Stimulated activated CD8-positive, alpha-beta memory T cell treated with anti-CD3 and anti-CD28 coated beads, Interleukin-15, amount 100 ng/mL, for 1 hour (primary cell): ENCODE measurements around the gene NECTIN1.

Experiments
- DNase-seq: peaks from one replicate; pipeline ENCODE4 v3.0.0-alpha.2; 2020; ENCODE audit warnings: low read depth

The NECTIN1 gene

DNA sequence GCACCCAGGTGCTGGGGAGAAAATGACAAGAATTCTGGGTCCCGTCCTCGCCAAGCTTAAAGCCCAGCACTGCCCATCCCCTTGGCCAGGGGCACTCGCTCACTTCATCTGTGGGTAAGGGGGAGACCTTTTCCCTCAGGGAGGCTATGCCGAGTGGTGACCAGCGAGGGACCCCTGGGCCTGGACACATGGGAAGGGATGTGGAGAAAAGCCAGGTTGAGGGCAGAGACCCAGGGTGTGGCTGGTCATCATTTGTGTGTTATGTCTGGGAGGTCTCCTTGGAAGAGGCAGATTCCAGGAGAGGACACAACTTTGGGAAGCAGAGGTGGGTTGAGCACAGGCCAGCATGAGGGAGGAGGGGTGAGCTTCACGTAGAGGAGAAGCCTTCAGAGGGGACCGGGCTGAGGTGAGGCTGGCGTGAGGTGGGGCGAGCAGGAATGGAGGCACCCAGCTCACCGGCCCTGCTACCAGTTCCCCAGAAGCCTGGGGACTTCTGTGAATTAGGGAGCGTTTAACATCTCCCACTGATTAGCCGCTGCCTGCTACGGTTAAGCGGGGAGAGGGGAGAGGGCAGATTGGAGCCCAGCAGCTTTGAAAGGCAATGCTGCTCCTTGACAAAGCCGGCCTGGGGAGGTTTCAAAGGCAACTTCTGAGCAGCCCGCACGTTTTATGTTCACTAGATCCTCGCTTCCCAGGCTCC, 25.8 kb upstream of the NECTIN1 start:
- DNase-seq: no peak

DNA sequence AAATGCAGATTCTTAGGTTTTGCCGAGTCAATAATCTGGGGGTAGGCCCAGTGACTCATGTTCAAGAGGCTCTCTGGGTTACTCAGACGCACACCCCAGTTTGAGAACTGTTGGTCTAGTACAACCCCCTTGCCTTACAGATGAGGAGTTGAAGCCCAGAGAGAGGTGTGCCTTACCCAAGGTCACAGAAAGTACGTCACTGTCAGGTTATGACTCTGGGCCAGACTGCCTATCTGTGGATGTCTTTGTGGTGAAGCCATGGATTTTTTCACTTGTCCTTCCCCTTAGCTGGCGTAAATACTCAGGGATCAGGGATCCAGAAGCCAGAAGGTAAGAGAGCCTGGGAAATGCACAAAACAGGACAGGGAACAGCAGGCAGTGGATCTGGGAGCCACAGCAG, 25.2 kb upstream of the NECTIN1 start:
- no peak for DNase-seq

GRCh38 chr11:119752946-119753345, 23.9 kb upstream of the NECTIN1 start:
- DNase-seq: no peak

DNA sequence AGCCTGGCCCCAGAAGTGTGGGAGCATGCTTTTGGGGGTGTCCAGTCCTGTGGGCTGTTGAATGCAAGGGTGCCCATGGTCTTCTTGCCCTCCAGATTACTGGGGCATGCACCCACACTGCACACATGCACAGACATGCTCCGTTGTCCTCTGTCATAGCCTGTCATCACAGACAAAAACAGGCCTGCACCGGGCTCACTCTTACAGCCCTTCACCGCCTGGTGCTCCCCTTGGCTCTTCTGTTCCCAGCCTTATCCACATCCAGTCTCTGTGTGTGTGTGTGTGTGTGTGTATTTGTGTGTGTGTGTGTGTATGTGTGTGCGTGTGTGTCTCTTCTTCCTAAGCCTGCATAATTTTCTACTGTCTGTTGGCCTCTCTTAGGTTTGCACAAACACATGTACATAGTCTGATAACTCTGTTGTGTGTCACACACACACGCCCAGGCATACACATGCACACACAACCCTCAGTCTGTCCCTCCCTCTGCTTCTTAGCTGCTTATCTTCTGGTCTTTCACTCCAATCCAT, 23.4 kb upstream of the NECTIN1 start:
- no peak for DNase-seq

- no peak for DNase-seq
These were observed 21.1 kb upstream of the NECTIN1 start for GRCh38 chr11:119750056-119750455.

- no peak for DNase-seq
These were observed 20.1 kb upstream of the NECTIN1 start for GRCh38 chr11:119749006-119749565.

DNA sequence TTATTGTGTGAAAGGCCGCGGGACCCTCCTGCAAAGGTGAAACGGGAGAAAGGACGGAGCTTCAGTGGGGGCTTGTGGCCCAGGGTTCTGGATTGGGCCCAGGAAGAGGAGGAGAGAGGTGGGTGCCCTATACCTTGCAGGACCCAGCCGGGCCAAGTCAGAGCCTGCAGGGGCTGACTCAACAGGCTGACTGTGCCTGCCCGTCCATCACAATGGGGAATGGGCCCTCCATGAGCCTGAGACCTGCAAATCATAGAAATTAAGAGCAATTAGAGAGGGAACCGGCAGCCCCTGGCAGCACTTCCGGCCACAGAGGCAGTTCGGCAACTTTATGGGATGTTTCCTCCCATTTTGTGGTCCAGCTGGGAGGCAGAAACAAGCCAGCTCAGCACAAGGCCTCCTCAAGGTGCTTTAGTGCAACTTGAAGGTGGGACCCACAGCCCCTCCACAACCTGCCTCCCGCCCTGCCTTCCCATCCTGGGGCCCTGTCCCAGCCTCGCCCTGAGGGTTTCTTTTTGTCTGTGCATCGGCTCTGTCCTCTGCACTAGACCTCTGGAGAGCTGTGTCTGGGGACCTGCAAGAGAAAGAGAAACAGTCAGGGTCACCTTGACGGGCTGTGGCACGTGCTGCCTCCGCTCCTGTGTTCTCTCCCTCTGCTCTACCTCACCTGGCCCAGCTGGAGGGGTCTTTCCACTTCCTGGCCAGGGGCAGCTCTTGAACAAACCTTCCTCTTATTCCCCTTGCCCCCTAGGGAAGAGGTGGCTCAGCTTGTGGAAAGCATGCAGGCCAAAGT, 19.1 kb upstream of the NECTIN1 start:
- DNase-seq: no peak

GRCh38 chr11:119745776-119746535, 17.0 kb upstream of the NECTIN1 start:
- no peak for DNase-seq

- DNase-seq: no peak
These were observed 16.1 kb upstream of the NECTIN1 start for GRCh38 chr11:119745112-119745511.

DNA sequence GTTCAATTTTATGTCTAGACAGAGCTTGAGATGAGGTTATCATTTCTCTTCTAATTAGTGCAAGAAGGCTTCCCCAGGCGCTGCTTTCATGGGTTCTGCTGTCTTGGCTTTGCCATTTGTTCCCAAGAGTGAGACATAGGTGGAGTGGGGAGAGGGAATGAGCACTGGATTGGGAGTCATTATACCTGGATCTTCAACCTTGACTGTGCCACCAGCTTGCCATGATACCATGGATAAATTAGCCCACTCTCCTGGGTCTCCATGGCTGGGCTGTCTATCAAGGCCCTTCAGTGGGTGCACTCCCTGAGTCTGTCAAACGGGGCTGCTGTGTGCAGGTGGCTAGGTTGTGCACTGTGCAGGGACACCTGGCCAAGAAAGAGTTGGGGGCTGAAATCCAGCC, 15.6 kb upstream of the NECTIN1 start:
- no peak for DNase-seq

- DNase-seq: no peak
These were observed 14.0 kb upstream of the NECTIN1 start for GRCh38 chr11:119743006-119743405.

DNA sequence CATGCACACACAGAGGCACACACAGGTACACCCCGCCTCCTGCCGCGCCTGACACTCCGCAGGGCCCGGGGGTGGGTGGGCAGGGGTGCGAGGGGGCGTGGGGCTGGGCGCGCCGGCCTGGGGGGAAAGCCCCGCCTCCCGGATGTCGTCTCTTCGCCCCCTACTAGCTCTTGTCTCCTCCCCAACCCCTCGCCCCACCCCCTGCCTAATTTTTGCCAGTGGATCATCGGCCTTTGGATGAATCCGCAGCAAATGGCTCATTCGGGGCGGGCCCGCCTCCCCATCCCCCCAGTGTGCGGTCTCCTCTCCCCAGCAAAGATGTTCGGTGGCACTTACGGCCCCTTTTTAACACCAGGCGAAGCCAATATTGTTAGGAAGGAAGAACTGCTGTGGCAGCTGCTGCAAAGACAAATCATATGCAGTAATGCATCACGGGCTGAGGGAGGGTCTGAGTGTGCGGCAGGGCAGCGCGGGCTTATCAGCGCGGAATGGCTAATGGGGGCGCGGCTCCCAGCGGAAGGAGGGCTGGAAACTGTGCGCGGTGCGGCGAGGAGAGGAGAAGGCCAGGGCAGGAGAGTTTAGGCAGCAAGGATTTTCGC, 13.4 kb upstream of the NECTIN1 start:
- no peak for DNase-seq

DNA sequence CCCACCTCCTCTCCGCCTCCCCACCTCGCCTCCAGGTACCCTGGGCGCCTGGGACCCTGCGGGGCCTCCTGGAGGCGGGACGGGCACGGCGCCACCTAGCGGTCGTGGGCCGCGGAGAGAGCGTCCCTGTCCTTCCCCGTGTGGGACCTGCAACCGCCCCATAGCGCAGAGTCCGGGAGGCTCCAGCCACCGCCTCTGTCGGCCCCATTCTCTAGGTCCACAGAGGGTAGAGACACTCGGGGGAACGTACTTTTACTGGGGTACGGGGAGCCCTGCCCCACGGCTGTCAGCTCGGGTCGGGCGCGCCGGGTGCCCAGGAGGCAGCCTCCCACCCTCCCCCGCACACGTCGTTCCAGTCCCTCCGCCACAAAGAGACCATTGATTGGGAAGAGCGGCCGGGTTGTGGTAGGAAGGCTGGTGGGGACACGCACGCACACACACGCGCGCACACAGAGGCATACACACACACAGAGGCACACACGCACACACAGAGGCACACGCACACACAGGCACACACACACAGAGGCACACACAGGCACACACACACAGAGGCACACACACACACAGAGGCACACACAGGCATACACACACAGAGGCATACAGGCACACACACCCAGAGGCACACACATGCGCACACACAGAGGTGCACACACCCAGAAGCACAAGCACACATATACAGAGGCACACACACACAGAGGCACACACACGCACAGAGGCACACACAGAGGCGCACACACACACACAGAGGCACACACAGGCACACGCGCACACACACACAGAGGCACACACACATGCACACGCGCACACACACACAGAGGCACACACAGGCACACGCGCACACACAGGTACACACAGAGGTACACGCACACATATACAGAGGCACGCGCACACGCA, 12.6 kb upstream of the NECTIN1 start:
- peak; percentile 40 for DNase-seq

DNA sequence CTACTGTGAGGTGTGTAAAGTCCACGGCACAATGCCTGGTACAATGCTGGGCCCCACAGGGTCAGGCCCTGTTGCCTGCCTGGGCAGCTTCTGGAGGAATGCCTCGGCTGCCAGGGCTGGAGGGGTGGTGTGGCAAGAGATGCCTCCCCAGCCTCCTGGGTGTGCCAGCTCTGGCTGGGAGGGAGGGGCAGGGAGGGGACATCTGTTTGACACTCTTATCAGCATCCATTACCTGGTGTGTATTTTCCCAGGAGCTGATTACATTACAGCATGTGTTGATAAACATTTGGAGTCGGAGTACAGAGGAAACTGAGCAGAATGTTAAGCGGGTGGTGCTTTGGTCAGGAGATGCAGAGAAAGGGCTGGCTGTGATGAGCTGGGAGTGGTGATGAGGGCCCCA, 11.0 kb upstream of the NECTIN1 start:
- no peak for DNase-seq

GRCh38 chr11:119739021-119739703, 10.2 kb upstream of the NECTIN1 start:
- no peak for DNase-seq

- DNase-seq: no peak
These were observed 9.0 kb upstream of the NECTIN1 start for GRCh38 chr11:119738059-119738439.

- no peak for DNase-seq
These were observed 8.5 kb upstream of the NECTIN1 start for GRCh38 chr11:119737366-119738058.

DNA sequence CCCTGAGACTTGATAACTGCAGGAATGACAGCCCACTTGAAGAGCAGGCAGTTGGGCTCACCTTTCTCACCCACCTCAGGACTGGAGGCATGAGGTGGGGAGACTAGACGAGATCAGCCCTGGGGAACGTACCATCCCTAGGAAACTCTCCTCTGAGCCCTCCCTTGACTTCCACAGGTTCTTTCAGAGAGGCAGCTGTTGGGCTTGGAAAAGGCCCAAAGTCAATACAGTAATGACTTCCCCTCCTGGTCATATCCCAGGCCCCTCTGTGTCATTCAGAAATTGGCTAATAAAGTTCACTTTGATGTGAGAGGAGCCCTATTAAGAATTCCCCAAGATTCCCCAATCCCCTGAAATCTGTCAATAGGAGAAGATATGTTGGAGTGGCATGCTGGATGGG, 5.8 kb upstream of the NECTIN1 start:
- DNase-seq: no peak

- no peak for DNase-seq
These were observed 1.9 kb upstream of the NECTIN1 start for GRCh38 chr11:119730789-119731386.
